GM18519 (cell line): ENCODE data around the gene C2CD3.
"Not testable (repeated sequence)": the region's sequence is repeated elsewhere in the genome, so short reads cannot be mapped to it uniquely, and the experiment has no call there.

Source experiments
- ATAC-seq: cut with Tn5 transposase; IDR thresholded peaks from one replicate; pipeline ENCODE4 v1.9.1; 2021; ENCODE audit warnings: mild to moderate bottlenecking, moderate library complexity; ENCODE audit not compliant: unreplicated experiment, low FRiP score

C2CD3 gene

GRCh38 chr11:74070723-74071492, 99.9 kb downstream of the C2CD3 start:
- ATAC-seq, result no peak

GRCh38 chr11:74069146-74070046, 101.4 kb downstream of the C2CD3 start:
- ATAC-seq, result no peak

GRCh38 chr11:74066663-74067062, 104.1 kb downstream of the C2CD3 start:
- not testable (repeated sequence) for ATAC-seq

GRCh38 chr11:74065534-74065933, 105.3 kb downstream of the C2CD3 start:
- not testable (repeated sequence) for ATAC-seq

DNA sequence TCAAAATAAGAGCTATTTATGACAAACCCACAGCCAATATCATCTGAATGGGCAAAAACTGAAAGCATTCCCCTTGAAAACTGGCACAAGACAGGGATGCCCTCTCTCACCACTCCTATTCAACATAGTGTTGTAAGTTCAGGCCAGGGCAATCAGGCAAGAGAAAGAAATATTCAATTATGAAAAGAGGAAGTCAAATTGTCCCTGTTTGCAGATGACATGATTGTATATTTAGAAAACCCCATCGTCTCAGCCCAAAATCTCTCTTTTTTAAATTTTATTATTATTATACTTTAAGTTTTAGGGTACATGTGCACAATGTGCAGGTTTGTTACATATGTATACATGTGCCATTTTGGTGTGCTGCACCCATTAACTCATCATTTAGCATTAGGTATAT, 107.2 kb downstream of the C2CD3 start:
- ATAC-seq, result not testable (repeated sequence)

- ATAC-seq, result not testable (repeated sequence)
Measured at GRCh38 chr11:74061599-74061998, 109.2 kb downstream of the C2CD3 start.

GRCh38 chr11:74057249-74058151, 113.3 kb downstream of the C2CD3 start:
- no peak for ATAC-seq

DNA sequence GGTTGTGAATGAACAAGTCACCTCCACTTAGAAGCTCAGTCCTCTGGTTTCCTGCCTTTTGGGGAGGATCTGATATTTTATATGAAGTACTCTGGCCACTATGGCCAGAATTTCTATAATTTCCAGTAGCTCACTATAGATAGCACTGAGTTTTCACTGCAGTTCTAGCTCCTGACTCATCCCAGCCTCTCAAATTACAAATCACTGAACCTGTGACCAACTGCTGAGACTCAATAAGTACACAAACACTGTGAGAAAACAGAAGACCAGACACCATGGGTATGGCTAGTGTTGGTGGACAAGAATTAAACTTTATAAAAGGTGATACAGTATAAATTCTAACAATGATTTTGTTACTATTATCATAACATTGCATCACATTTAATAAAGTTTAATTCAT, 114.9 kb downstream of the C2CD3 start:
- no peak for ATAC-seq

DNA sequence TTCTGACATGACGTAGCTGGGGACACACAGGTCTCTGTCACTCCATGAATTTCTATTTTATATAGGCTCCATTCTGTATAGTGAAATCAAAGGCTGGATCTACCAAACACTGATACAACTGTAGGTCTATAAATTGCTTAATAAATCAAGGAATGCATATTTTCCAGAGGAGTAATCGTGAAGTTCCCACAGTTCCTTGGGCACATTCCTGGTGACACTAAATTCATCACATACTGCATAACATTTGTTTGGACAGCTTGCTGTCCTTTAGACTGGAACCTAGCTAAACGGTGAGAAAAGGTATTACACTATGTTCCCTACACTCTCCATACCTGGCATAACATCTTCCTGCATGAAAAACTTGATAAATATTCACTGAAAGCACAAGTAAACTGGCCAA, 120.3 kb downstream of the C2CD3 start:
- no peak for ATAC-seq

DNA sequence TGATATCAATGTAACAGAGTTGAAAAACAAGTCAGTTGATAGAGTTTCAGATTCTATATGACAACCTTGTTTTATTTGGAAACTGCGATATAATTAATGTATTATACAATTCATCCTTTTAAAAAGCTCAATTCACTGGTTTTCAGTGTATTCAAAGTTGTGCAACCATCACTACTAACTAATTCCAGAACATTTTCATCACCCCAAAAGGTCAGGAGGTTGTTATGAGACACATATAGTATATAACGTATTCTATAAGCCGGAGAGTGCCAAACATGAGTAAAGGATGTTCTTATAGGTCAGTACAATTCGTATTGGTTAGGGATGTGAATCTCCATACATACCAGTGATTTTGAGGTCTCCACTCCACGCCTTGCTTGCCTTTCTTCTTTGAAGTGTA, 121.8 kb downstream of the C2CD3 start:
- ATAC-seq, result no peak

- ATAC-seq, result no peak
Measured at GRCh38 chr11:74044538-74044937, 126.3 kb downstream of the C2CD3 start.

DNA sequence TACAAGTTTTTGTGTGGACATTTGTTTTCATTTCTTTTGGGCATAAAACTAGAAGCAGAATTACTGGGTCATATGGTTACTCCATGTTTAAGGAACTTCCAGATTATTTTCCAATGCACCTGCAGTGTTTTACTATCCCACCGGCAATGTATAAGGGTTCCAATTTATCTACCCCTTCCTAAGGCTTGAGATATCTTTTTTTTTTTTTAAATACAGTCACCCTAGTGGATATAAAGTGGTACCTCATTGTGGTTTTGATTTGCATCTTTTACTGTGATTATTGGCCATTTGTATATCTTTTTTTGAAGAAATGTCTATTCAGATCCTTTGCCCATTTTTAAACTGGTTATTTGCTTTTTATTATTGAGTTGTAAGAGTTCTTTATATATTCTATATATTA, 127.4 kb downstream of the C2CD3 start:
- no peak for ATAC-seq

GRCh38 chr11:74037309-74037708, 133.5 kb downstream of the C2CD3 start:
- no peak for ATAC-seq

GRCh38 chr11:74035264-74035663, 135.5 kb downstream of the C2CD3 start:
- no peak for ATAC-seq

DNA sequence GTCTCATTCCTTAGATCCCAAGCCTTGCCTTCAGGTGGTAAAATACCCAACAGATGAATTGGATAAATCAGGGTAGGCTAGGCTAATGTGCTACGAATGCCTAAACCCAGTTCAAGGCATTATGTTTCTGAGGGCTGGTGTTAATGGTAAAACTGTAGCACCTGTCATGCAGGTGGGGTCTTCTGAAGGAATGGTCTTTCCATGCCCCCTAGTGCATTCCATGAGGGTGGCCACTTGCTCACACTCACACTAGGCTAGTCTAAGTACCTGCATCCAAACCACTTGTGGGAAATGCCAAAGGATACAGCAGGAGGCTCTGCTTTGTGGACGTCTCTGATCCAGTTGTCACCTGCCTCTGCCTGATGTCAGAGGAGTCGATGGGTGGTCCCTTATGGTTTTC, 137.8 kb downstream of the C2CD3 start:
- no peak for ATAC-seq

GRCh38 chr11:74030723-74031676, 139.8 kb downstream of the C2CD3 start:
- no peak for ATAC-seq

- ATAC-seq, result no peak
Measured at GRCh38 chr11:74025467-74026166, 145.2 kb downstream of the C2CD3 start.

DNA sequence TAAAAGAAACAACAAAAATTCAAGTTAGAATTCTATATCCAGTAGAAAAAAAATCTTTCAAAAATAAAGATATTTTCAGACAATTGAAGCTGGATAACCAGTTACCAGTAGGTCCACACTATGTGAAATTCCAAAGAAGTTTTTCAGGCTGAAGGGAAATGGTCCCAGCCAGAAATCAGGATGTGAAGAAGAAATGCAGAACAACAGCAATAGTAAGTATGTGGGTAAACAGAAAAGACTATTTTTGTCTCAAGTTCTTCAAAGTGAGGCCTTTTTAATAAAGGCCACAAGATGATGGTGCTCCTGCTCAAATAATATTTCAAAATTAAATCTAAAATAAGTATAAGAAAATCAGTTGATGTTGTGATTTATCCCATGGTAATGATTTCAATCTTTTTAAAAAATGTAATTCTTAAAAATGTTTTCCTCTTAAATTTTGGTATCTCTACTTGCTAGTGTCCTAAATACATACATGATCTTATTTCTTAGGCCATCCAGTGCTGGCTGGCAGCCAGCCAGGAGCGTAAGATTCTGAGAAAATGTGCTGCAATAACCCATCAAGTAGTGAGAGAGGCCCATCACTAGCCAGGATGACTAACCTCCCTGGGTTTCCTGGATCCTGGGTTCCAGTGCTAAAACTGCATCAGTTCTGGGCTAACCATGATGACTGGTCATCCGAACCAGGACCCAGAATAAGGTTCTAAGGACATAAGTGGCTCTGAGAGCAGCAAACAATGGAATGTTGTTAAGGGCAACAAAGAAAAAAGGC, 146.4 kb downstream of the C2CD3 start:
- ATAC-seq, result no peak
